HL-60 (cell line): Measurements from ENCODE around the gene OR4P4.

Experiments used
- POLR2AphosphoS5 ChIP-seq: IDR thresholded peaks from 2 replicates; pipeline ENCODE4 v1.6.1; 2012; ENCODE audit warnings: low read depth
- TF ChIP-seq, protein P1 (sequence below): IDR thresholded peaks from one replicate; pipeline ENCODE4 v1.5.1; 2011; ENCODE audit warnings: low read length, control low read depth, inconsistent platforms; ENCODE audit not compliant: insufficient read depth
- TF ChIP-seq, protein P2 (sequence below): IDR thresholded peaks from 2 replicates; pipeline ENCODE4 v1.6.1; 2012; ENCODE audit warnings: low read depth; ENCODE audit not compliant: insufficient replicate concordance

GRCh38 chr11:55648027-55648426, 13.1 kb downstream of the OR4P4 start, which contains the start of gene OR4S2:
- TF ChIP-seq, protein P1, sequence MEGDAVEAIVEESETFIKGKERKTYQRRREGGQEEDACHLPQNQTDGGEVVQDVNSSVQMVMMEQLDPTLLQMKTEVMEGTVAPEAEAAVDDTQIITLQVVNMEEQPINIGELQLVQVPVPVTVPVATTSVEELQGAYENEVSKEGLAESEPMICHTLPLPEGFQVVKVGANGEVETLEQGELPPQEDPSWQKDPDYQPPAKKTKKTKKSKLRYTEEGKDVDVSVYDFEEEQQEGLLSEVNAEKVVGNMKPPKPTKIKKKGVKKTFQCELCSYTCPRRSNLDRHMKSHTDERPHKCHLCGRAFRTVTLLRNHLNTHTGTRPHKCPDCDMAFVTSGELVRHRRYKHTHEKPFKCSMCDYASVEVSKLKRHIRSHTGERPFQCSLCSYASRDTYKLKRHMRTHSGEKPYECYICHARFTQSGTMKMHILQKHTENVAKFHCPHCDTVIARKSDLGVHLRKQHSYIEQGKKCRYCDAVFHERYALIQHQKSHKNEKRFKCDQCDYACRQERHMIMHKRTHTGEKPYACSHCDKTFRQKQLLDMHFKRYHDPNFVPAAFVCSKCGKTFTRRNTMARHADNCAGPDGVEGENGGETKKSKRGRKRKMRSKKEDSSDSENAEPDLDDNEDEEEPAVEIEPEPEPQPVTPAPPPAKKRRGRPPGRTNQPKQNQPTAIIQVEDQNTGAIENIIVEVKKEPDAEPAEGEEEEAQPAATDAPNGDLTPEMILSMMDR, result no peak
- TF ChIP-seq, protein P2, sequence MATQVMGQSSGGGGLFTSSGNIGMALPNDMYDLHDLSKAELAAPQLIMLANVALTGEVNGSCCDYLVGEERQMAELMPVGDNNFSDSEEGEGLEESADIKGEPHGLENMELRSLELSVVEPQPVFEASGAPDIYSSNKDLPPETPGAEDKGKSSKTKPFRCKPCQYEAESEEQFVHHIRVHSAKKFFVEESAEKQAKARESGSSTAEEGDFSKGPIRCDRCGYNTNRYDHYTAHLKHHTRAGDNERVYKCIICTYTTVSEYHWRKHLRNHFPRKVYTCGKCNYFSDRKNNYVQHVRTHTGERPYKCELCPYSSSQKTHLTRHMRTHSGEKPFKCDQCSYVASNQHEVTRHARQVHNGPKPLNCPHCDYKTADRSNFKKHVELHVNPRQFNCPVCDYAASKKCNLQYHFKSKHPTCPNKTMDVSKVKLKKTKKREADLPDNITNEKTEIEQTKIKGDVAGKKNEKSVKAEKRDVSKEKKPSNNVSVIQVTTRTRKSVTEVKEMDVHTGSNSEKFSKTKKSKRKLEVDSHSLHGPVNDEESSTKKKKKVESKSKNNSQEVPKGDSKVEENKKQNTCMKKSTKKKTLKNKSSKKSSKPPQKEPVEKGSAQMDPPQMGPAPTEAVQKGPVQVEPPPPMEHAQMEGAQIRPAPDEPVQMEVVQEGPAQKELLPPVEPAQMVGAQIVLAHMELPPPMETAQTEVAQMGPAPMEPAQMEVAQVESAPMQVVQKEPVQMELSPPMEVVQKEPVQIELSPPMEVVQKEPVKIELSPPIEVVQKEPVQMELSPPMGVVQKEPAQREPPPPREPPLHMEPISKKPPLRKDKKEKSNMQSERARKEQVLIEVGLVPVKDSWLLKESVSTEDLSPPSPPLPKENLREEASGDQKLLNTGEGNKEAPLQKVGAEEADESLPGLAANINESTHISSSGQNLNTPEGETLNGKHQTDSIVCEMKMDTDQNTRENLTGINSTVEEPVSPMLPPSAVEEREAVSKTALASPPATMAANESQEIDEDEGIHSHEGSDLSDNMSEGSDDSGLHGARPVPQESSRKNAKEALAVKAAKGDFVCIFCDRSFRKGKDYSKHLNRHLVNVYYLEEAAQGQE, result no peak
- no peak for TF ChIP-seq POLR2AphosphoS5
